ENCODE data around the gene KRTAP10-12.

GRCh38 chr21:44650973-44651675 is 45.8 kb upstream of the KRTAP10-12 start:
- TF ChIP-seq POLR2A (IDR thresholded peaks at IDR 0.05): no peak
- TF ChIP-seq CTCF (IDR thresholded peaks at IDR 0.05): no peak

All from heart left ventricle (tissue), 13 donors.